OCI-LY3 (cell line): ENCODE data around the gene PTPRR.

Experiments used
- CTCF ChIP-seq: fragments of 200-600, 300-600 bp; sonication (generic); IDR thresholded peaks from 2 replicates; pipeline ENCODE4 v1.5.1; 2014; ENCODE audit warnings: antibody characterized with exemption, low read length, low read depth
- EZH2phosphoT487 ChIP-seq: fragments of 200-600 bp; shearing (Covaris generic); IDR thresholded peaks from 2 replicates; pipeline ENCODE4 v1.6.1; 2018; ENCODE audit warnings: antibody characterized with exemption, mixed run types, low read depth

- TF ChIP-seq CTCF = no peak
- TF ChIP-seq EZH2phosphoT487 = no peak
Measured at GRCh38 chr12:70741256-70741655, 179.3 kb downstream of the PTPRR start.
